DMS79 treated with DMSO at 0.1 percent for 48 hours (cell line): ENCODE data around the gene HRG.
"Not testable (repeated sequence)": the region's sequence is repeated elsewhere in the genome, so short reads cannot be mapped to it uniquely, and the experiment has no call there.

Experiments used
- DNase-seq: peaks from one replicate; lab custom pipeline; 2025; lab: John Stamatoyannopoulos, UW

The HRG gene, protein sequence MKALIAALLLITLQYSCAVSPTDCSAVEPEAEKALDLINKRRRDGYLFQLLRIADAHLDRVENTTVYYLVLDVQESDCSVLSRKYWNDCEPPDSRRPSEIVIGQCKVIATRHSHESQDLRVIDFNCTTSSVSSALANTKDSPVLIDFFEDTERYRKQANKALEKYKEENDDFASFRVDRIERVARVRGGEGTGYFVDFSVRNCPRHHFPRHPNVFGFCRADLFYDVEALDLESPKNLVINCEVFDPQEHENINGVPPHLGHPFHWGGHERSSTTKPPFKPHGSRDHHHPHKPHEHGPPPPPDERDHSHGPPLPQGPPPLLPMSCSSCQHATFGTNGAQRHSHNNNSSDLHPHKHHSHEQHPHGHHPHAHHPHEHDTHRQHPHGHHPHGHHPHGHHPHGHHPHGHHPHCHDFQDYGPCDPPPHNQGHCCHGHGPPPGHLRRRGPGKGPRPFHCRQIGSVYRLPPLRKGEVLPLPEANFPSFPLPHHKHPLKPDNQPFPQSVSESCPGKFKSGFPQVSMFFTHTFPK

DNA sequence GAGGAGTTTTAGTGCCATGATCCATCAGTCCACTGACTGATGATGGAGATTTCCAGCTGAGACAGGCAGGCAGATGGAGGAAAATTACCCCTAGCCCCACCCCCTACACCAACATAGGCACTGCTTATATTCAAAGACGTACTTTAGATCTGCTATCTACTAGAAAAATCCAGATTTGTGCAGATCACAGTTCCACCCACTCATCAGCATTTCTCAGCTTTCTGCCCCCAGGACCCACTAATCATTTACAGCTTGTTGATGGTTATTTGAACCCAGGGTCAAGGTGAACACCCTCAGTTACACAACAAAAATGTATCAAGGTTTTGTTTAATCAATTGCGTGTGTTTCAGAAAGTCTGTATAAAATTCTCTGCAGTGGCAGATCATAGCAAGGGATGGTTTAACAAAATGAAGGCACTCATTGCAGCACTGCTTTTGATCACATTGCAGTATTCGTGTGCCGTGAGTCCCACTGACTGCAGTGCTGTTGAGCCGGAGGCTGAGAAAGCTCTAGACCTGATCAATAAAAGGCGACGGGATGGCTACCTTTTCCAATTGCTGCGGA is at the start of gene HRG:
HRG (plus strand) TSS at position 390 of the 564 bp plus-strand sequence; CDS start at position 408, 18 bp downstream.
- no peak for DNase-seq

DNA sequence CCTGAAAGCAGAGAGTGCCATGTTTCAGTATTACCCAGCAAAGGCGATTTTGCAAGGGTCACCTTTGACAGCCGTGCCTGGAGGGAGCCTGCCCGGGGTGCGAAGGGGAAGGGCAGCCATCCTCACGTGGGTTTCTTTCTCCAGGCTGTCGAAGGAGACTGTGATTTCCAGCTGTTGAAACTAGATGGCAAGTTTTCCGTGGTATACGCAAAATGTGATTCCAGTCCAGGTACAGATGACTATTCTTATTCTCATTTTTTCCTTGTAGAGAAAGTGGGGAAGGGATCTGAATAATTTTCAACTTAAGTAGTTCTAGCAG is 49.6 kb upstream of the HRG start:
- no peak for DNase-seq

DNA sequence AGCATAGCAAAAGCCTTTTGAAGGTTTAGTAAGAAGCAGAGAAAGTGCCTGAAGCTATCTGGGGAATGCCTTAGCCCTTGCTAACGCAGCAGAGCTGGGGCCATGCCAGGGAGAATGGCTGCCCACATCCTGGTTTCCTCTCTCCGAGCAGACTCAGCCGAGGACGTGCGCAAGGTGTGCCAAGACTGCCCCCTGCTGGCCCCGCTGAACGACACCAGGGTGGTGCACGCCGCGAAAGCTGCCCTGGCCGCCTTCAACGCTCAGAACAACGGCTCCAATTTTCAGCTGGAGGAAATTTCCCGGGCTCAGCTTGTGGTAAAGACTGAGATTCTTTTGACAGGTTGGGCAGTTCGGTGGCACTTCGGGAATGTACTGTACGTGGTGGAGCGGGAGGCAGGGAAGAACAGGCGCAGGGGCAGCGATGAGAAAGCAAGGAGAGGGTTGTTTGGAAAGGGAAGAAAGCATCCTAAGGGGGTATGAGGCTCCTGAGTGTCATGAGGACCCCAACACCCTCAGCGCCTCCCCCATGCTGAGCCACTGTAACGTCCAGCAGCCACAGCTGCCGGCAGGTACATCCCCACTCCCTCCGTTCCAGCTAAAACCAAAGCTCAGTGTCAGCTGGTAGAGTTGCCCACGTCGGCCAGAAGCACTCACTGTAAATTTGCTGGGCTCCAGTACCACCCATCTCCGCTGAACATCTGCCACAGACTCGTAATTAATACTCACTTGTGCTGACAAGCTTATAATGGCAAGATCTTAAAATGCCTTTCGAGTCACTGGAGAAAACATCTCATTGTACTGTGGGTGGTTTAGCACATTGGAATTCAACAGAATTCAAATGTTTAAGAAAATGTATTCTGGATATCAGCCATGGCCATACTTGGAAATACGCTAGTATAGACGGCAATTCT is 48.5 kb upstream of the HRG start:
- DNase-seq: peak; percentile 87

DNA sequence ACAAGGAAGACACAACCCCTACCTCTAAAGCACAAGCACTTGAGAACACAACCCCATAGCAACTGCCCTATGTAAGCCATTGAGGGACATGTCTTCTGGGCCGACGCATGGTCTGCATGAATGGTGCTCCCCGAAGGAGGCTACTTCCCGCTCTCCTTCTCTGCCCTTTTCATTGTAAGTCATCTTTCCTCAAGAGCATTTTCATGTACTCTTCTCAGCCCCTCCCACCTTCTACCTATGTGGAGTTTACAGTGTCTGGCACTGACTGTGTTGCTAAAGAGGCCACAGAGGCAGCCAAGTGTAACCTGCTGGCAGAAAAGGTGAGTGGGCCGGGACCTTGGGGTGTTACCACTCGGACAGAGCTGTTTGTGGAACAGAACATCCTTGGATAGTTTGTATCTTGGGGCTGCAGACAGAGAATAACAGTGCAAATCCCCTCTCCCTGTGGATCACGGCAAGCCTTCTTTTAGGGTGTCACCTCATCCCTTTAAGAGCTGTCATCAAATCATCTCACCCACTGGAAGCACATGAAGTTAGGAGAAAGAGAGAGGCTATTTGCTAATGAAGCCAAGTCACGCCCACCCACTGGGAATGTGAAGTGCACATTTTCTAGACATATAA is 47.4 kb upstream of the HRG start:
- peak; percentile 66 for DNase-seq

DNA sequence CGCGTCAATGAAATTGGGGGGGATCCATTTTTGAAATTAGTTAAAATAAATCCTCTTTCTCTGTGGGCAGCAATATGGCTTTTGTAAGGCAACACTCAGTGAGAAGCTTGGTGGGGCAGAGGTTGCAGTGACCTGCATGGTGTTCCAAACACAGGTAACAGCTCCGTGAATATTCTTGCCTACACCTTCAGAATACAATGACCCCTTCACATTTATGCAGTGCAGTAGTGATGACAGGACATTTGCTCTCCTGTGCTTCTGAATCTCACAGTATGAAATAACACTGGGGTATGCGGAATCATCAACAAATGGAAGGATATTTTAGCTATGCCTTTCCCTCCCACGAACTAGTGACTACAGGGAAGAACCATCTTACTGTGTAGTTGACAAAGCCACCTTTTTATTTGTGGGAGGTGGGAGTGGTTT is 46.0 kb upstream of the HRG start:
- no peak for DNase-seq

DNA sequence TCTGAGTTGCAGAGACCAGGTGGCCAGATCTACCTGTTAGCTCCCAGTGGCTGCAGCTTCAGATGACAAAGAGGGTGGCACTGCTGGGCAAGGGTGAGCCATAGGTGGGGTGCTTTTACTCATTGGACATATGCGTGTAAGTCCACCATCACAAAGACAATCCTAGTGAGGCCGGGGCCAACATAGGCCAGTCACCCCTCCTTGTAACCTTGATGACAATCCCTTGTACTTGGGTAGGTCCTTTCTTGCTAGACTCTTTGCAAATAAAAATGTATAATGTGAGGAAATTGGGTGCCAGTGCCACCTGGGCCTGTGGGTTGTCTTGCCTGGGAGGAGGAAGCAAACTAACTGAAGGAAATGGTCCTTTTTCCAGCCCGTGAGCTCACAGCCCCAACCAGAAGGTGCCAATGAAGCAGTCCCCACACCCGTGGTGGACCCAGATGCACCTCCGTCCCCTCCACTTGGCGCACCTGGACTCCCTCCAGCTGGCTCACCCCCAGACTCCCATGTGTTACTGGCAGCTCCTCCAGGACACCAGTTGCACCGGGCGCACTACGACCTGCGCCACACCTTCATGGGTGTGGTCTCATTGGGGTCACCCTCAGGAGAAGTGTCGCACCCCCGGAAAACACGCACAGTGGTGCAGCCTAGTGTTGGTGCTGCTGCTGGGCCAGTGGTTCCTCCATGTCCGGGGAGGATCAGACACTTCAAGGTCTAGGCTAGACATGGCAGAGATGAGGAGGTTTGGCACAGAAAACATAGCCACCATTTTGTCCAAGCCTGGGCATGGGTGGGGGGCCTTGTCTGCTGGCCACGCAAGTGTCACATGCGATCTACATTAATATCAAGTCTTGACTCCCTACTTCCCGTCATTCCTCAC is 45.4 kb upstream of the HRG start:
- no peak for DNase-seq

DNA sequence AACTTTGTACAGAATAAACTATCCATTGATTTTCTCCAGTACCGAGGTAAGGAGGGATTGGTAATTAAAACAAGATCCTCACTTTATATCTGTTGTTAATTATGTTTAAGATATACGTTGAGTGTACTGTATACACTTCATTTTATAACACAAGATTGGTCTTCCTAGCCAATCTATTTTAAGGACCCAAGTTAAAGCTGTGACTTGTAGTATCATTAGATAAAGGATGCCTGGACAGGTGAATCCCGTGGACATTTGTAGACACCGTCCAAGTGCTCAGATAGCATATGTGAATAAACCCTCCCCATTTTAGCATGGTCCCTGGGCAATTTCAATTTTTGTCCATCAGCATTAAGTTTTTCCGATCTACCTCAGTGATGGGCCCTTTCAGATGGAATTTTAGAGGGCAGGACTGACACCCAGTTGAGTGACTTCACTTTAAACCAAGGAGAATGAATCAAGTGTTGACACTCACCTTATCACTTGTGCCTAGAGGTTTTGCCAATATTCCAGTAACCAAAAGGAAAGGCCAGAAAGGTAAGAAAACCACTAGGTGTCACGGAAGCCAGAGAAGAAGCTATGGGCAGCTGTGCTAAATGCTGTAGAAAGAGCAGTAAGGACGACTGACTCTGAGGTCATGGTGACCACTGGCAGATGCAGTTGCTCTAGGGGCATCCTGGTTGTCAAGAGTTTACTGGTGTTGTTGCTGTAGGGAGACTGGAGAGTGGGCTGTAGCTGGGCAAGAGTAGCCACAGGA is 43.7 kb upstream of the HRG start:
- DNase-seq: no peak

DNA sequence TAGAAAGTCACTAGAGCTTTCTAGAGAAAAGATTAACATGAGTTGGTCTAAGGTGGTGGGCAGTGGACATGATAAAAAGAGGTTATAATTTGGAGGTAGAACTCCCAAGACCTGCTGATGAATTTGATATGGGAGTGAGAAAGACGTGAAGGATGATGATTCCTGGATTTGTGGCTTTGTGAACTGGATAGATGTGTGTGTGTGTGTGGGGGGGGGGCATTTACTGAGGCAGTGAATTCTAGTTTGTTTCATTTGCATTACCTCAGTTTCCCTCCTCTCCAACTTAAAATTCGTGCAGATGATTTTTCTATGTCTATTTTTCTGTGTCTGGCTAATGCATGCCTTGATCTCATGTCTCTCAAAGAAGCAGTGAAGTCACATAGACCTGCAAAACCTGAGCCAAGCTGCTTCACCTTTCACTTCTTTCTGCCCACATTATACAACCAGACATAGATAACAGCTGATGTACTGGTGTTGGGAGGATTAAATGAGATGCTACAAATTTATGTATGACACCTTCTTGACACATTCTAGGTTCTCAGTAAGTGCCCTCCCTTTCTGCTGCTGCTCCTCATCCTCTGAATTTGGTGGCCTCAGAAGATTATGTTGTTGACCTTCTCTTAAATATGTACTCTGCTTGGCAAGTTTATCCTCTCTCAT is 43.0 kb upstream of the HRG start:
- no peak for DNase-seq

DNA sequence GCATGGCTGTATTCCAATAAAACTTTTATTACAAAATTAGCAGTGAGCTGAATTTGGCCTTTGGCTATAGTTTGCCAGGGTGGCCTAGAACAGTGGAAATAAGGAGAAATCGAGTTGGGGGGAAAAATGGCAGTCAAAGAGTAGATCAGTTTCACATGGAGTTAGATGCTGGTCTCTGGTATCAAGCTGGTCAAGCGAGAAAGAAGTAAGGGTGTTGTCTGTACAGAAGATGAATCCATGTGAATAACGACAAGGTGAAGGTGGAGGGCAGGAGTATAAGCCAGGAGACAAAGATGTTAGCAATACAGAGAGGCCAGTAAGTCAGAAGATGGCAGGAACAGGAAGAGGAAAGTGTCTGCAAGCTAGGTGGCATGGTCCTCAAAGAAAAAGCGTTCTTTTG is 41.2 kb upstream of the HRG start:
- DNase-seq: no peak

DNA sequence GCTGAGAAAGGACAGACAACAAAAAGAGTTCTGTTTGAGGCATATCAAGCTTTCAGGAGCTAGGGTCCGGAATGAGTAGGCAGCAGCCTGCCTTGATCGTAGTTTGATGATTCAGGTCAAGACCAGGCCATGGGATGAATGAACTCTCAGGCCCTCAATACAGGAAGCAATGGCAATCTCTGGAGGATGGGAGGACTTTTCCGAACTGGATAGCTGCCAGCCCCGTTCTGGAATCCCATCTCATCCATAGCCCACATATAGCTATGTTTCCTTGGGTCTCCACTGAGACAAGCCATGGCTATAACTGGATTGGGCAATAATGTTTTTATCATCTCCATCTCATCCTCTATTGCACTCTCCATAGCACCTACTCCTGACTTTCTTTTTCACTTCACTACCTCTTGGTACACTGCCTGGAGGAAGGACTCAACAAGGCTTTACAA is 40.2 kb upstream of the HRG start:
- no peak for DNase-seq

DNA sequence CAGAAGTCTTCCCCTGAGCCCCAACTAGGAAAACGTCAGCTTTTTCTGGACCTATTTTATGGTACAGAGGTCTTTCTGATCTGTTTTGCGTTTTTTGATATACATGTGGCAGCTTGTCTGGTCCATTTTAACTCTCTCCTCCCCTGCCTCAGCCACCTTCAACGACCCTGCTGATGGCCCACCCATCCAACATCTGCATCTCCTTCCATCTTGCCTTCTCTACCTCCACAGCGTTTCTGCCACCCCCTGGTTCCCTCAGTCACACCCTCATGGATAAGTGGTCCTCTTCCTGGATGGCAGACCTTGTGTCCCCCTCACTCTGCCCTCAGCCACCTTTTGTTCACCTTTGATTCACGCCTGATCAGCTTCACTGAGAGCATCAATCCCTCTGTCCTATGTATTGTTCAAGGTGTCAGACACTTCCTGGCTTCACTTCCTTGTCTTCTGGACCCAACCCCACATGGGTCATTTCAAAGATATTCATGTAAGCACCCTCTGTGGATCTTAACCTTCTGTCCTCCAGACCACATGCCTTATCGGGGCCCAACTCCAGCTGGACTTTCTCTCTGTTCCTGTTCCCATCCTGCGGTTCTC is 39.5 kb upstream of the HRG start:
- DNase-seq: no peak

DNA sequence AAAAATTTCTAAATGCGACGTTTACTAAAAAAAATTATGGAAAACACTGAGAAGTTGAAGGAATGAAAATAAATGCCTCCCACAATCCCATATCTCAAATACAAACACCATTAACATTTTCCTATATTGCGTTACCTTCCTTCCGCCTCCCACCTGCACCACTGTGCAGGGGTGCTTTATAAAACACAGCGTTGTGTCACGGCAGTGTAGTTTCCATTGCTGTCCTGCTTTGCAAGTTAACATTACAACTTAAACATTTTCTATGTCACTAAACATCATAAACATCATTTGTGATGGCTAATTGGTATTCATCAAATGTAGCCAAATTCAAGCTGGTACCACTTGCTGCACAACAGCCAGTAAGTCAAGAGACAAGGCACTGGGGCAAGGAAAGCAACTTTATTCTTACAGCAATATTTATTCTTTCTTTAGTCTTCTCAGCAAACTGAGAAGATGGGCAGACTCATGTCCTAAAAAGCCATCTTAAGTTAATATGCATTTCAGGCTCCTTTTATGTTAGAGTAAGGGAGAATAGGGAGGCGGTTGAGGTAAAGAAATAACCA is 37.9 kb upstream of the HRG start:
- no peak for DNase-seq

DNA sequence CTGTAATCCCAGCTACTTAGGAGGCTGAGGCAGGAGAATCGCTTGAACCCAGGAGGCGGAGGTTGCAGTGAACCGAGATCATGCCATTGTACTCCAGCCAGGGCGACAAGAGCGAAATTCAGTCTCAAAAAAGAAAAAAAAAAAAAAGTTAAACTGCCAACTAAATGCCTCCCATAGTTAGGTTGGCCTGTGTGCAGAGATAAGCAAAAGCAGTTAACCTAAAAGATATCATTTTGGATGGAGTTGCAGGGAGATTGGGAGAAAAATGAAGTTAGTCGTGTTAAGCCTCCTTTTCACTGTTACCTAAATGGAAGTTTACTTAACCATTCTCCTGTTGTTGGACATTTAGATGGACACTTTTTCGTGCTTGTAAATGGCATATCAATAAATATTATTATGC is 37.1 kb upstream of the HRG start:
- no peak for DNase-seq

DNA sequence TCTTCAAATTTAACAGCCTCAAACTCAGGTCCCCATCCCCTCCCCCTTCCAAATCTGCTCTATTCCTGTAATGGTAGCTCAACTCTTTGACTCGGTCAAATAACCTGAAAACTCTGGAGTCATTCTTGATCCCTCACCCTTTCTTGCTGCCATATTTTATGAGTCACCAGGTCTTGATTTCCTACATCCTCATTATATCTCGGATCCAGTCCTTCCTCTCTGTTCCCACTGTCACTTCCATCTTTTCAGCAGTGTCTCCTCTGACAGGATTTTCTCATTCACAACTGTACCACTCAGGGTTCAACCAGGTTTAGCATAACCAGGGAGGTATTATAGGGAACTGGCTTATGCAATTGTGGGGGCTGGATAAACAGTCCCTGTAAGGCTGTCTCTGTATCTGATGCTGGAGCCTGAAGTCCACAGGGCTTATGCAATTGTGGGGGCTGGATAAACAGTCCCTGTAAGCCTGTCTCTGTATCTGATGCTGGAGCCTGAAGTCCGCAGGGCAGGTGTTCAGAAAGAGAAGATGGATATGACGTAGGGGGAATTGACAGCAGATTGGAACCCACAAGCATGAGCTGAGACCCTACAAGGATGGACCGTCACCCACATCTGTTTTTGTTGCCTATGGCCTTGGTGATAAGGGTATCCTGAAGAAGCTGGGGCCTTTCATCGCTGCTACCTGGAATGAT is 34.7 kb upstream of the HRG start:
- DNase-seq: no peak

DNA sequence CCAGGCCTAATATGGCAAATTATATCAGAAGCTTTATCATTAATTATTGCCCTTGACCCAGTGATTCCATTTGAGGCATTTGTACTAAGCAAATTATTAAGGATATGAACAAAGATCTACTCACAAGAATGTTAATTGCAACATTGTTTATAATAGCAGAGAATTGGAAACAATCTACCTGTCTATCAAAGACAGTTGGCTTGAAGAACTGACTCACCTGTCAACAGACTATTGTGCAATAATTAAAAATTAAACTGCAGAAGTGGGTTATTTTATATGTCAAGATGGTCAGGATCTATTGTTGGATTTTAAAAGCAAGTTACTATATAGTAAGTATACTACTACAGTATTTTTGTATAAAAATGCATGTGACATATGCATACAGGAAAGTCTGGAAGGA is 32.3 kb upstream of the HRG start:
- DNase-seq: no peak

DNA sequence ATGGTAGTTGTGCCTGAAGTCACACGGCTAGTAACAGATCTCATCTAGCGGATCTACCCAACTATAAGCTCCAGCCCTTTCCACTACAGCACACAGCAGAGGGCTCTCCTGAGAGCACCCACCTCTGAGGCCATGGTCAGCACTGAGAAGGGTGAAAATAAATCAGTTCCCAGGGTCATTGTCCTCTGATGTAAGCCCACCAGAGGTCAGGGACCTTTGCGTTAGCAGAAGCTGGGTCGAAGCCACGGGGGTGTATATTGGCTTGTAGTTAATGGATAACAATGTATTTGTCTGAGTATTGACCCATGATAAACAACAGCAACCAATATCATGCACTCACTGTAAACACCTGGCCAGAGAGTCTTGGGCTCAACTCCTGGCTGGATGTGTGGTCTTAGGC is 31.6 kb upstream of the HRG start:
- DNase-seq: not testable (repeated sequence)

DNA sequence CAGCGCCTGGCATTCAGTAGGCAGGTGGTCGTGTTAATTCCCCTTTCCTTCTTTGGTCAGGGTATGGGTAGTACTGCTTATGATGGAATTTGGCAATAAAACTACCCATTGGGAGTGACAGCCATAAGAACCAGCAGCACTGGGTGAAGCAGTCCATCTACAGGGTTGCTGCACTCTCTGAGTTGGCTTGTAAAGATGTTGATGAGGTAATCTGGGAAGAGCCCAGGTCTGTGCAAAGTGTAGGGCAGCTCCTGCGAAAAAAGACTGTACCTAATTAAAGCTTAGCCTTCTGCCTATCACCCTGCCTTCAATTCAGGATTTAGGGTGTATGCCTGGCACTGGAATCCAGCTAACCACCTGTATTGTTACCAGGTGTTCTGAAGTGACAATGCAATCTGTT is 30.3 kb upstream of the HRG start:
- DNase-seq: no peak

DNA sequence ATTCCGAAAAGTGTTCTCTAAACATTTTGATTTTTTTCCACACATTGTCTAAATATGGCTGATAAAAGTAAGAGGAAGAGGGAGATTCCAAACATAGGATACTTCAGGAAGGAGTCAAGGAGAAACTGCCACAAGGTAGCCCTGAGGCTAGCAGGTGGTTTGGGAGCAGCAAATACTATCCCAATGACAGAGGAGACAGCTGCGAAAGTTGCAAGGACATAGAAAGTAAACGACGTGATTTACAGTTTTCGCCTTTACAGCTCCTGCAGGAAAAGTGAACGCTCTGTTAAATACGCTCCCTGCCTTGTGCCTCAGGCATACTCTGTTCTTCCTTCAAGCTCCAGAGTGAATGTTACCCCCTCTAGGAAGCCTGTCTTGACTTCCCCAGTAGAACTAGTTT is 29.3 kb upstream of the HRG start:
- no peak for DNase-seq

DNA sequence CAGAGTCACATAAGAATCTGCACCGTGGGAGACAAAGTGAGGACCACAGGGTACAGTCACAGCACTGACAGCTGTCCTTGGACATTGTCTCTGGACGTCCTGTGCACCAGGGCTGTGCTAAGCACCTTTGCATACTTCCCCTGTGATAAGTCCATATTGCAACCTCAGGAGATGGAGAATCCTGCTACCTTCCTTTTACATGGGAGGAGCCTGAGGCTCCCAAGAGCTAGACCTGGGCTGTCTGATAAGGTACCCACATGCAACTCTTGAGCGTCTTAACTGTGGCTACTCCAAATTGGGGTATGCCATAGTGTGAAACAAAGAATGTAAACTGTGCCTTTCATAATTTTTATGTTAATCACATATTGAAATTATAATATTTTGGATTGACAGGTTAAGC is 28.1 kb upstream of the HRG start:
- DNase-seq: no peak
